CD4-positive, alpha-beta T cell (primary cell): ENCODE data around the gene ITGAX. TPM values are rescaled to one million over a fixed set of nuclear protein-coding genes. Genes with fewer than 3 reads are reported as not detected.

Experiments used
- ATAC-seq: fragments of 200-7000 bp; cut with Tn5 transposase; one replicate; pipeline ENCODE4 v1.10.0; 2022; ENCODE audit warnings: mild to moderate bottlenecking; ENCODE audit not compliant: poor library complexity
- CTCF ChIA-PET: fragments of 350-600 bp; sonication (Branson Sonifier 250); formaldehyde crosslinking; loops from one replicate; lab custom pipeline; 2021; ENCODE audit warnings: antibody characterized with exemption, inconsistent platforms; lab: Charles Lee
- POLR2A ChIA-PET: fragments of 350-600 bp; sonication (Branson Sonifier 250); formaldehyde crosslinking; loops from one replicate; lab custom pipeline; 2021; ENCODE audit warnings: antibody characterized with exemption, inconsistent platforms; lab: Charles Lee
- DNase-seq, 14 experiments: peaks; one replicate each; pipeline ENCODE4 v3.0.0-alpha.2; 2013 to 2020; ENCODE audit warnings: mixed read lengths in 2 of 14
- H3K27ac ChIP-seq, 2 donors: one replicate each; pipeline versions ENCODE4 v1.5.1 to v1.7.0; 2013; ENCODE audit warnings: low read length in 2 of 2, low read depth in 1 of 2, mild to moderate bottlenecking in 1 of 2
- H3K27me3 ChIP-seq, 2 experiments: 1 replicate in 1 of 2; 2 replicates in 1 of 2; pipeline versions ENCODE4 v1.6.1 to v1.7.0; 2013; ENCODE audit warnings: low read length in 2 of 2, control low read depth in 1 of 2, mild to moderate bottlenecking in 1 of 2, moderate library complexity in 1 of 2; ENCODE audit not compliant: insufficient read depth in 2 of 2, control insufficient read depth in 1 of 2
- H3K36me3 ChIP-seq: one replicate; pipeline ENCODE4 v1.6.1; 2013; ENCODE audit warnings: low read length, control low read depth; ENCODE audit not compliant: insufficient read depth
- H3K4me1 ChIP-seq: one replicate; pipeline ENCODE4 v1.6.1; 2013; ENCODE audit warnings: low read length, control low read depth; ENCODE audit not compliant: insufficient read depth
- H3K4me3 ChIP-seq: one replicate; pipeline ENCODE4 v1.5.1; 2013; ENCODE audit warnings: mild to moderate bottlenecking, low read length, moderate library complexity
- H3K9me3 ChIP-seq, 2 experiments: 1 replicate in 1 of 2; 2 replicates in 1 of 2; pipeline versions ENCODE4 v1.6.1 to v1.7.0; 2013; ENCODE audit warnings: low read length in 2 of 2, mild to moderate bottlenecking in 2 of 2, control low read depth in 1 of 2, moderate library complexity in 1 of 2; ENCODE audit not compliant: control insufficient read depth in 1 of 2, insufficient read depth in 1 of 2
- H3K27ac Mint-ChIP-seq: one replicate; pipeline ENCODE4 v1.8.0; 2020; ENCODE audit warnings: mixed read lengths
- H3K27me3 Mint-ChIP-seq: one replicate; pipeline ENCODE4 v1.8.0; 2021; ENCODE audit warnings: mixed read lengths
- H3K36me3 Mint-ChIP-seq: one replicate; pipeline ENCODE4 v1.8.0; 2021; ENCODE audit warnings: low read depth, mixed read lengths
- H3K4me1 Mint-ChIP-seq: one replicate; pipeline ENCODE4 v1.8.0; 2021; ENCODE audit warnings: low read depth, mixed read lengths
- H3K4me3 Mint-ChIP-seq: one replicate; pipeline ENCODE4 v1.8.0; 2020; ENCODE audit warnings: mild to moderate bottlenecking, mixed read lengths
- H3K9me3 Mint-ChIP-seq: one replicate; pipeline ENCODE4 v1.8.0; 2020; ENCODE audit warnings: mixed read lengths
- intact Hi-C, 2 experiments: fragments of 100-400 bp; cut with DNase I in 1 of 2; cut with micrococcal nuclease in 1 of 2; formaldehyde crosslinking; loops; one replicate each; pipeline versions ENCODE4 v1.15.1 to v1.9.0; 2023 to 2025; cut with DNase I, micrococcal nuclease
- total RNA-seq, 174 experiments: library from RNA in 2 of 174; stranded (reverse) in 2 of 174; gene quantifications; one replicate each; pipeline ENCODE4 v1.2.3 and lab custom pipeline; 2021 to 2026
- TF ChIP-seq, protein P1 (sequence below): fragments of 200-600 bp; IDR thresholded peaks from one replicate; pipeline ENCODE4 v1.8.0; 2022; ENCODE audit warnings: antibody characterized with exemption, mild to moderate bottlenecking

ITGAX gene
- total RNA-seq, 2 experiments from 2014 or later = 5.5 to 6.0 TPM

DNA sequence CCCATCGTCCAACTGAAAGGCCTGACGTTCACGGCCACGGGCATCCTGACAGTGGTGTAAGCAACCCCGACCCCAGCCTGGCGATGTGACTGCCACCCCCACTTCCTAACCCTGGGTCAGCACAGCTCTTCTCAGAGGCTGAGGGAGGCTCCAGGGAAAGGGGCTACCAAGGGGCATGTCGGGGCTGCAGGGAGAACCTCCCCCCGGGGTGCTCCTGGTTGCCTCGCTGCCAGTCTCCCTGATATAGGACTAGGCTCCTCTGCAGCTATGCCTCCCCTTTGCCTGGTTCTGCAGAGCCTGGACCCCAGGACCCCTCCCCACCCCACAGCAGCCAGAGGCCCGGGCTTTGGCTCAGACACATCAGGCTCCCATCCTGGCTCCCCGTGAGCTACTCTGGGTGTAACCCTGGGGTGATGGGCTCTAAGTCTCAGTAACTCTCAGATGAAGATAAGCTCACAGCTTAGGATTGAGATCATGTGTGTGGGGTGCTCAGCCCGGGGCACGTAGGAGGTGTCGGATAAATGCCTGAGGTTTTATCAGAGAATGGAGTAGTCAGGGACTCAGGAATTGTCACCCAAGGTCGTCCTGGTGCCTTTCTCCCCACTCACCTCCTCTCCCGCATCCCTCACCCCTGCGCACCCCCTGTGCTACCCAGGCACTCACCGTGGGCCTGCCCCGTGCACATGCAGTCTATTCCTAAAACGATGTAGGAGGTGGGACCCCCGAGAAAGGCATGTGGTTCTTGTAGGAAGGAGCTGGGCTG, 48.8 kb downstream of the ITGAX start:
- CTCF ChIA-PET = no interaction called here
- H3K4me1 ChIP-seq = peaks cover 11% of the 10 kb centered on the region
- no peak overlapping the region for H3K4me3 ChIP-seq
- H3K27me3 Mint-ChIP-seq = no peaks in the 10 kb centered on the region
- DNase-seq = no peak
- no peak overlapping the region for H3K27ac ChIP-seq
- intact Hi-C loops = loop anchor here in 1 of 2 experiments (10.0 kb wide), 1 partner anchor 159 kb away; no protein-coding TSS in a partner anchor
- H3K9me3 Mint-ChIP-seq = peaks cover 2% of the 10 kb centered on the region
- ATAC-seq = no peak
- TF ChIP-seq, protein P1, sequence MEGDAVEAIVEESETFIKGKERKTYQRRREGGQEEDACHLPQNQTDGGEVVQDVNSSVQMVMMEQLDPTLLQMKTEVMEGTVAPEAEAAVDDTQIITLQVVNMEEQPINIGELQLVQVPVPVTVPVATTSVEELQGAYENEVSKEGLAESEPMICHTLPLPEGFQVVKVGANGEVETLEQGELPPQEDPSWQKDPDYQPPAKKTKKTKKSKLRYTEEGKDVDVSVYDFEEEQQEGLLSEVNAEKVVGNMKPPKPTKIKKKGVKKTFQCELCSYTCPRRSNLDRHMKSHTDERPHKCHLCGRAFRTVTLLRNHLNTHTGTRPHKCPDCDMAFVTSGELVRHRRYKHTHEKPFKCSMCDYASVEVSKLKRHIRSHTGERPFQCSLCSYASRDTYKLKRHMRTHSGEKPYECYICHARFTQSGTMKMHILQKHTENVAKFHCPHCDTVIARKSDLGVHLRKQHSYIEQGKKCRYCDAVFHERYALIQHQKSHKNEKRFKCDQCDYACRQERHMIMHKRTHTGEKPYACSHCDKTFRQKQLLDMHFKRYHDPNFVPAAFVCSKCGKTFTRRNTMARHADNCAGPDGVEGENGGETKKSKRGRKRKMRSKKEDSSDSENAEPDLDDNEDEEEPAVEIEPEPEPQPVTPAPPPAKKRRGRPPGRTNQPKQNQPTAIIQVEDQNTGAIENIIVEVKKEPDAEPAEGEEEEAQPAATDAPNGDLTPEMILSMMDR = no peak
- no peaks in the 10 kb centered on the region for H3K36me3 ChIP-seq
- H3K36me3 Mint-ChIP-seq = no peaks in the 10 kb centered on the region
- H3K27ac Mint-ChIP-seq = no peak overlapping the region
- POLR2A ChIA-PET = no interaction called here
- no peaks in the 10 kb centered on the region for H3K4me1 Mint-ChIP-seq
- no peak overlapping the region for H3K4me3 Mint-ChIP-seq
- peaks cover 0 to 14% of the 10 kb centered on the region in 2 experiments for H3K9me3 ChIP-seq
- H3K27me3 ChIP-seq = no peaks in the 10 kb centered on the region

DNA sequence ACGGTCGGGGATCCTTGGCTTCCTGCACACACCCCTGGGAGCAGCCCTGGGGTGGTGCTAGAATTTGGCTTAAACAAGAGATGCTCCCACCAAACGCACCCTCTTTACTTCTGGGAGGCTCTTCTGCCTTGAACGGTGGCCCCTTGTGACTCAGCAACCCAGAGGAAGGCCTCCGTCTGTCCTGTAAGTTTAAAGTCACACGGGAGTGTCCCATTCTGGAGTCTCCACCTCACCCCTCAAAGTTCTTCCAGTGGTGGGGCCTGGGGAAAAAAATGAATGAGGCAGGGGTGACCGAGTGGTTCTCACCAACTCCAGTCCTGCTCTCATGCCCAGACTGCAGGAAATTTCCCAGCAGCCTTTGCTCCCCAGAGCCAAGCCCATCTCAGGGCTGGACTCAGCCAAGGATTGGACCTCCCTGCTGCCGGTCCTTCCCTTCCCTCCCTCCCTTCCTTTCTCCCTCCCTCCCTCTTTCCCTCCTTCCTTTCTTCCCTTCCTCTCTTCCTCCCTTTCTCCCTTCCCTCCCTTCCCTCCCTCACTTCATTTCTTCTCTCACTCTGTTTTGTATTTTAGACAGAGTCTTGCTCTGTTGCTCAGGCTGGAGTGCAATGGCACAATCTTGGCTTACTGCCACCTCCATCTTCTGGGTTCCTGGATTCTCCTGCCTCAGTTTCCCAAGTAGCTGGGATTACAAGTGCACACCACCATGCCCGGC, 49.5 kb downstream of the ITGAX start:
- peaks cover 10% of the 10 kb centered on the region for H3K4me1 ChIP-seq
- Mint-ChIP-seq H3K9me3 (peaks cover 2% of the 10 kb centered on the region), H3K27ac (no peak overlapping the region), H3K36me3 (no peaks in the 10 kb centered on the region), H3K27me3 (no peaks in the 10 kb centered on the region), H3K4me3 (no peak overlapping the region), H3K4me1 (no peaks in the 10 kb centered on the region)
- ChIA-PET CTCF (no interaction called here), POLR2A (no interaction called here)
- peaks cover 0 to 9% of the 10 kb centered on the region in 2 experiments for H3K9me3 ChIP-seq
- ATAC-seq (no peak), DNase-seq (no peak)
- TF ChIP-seq, protein P1 = no peak
- no peaks in the 10 kb centered on the region for H3K27me3 ChIP-seq
- no peak overlapping the region for H3K27ac ChIP-seq
- H3K4me3 ChIP-seq = no peak overlapping the region
- intact Hi-C loops = loop anchor here in 1 of 2 experiments (10.0 kb wide), 1 partner anchor 160 kb away; no protein-coding TSS in a partner anchor
- H3K36me3 ChIP-seq = no peaks in the 10 kb centered on the region

DNA sequence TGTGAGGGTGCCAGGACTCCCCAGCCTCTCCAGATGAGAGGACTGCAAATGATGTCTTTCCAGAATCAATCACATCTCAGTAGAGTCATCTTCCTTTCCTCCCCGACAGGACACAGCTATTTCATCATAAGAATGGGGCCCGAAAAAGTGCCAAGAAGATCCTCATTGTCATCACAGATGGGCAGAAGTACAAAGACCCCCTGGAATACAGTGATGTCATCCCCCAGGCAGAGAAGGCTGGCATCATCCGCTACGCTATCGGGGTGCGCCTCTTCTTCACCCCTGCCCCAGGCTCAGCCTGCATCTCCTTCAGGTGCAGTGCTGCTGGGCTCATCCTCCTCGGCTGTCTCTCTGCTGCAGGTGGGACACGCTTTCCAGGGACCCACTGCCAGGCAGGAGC, 52.4 kb downstream of the ITGAX start:
- intact Hi-C loops = loop anchor here in 1 of 2 experiments (10.0 kb wide), 1 partner anchor 163 kb away; no protein-coding TSS in a partner anchor
- Mint-ChIP-seq H3K27ac (no peak overlapping the region), H3K27me3 (no peaks in the 10 kb centered on the region), H3K4me1 (no peaks in the 10 kb centered on the region), H3K4me3 (no peak overlapping the region), H3K9me3 (no peaks in the 10 kb centered on the region), H3K36me3 (no peaks in the 10 kb centered on the region)
- ChIA-PET POLR2A (no interaction called here), CTCF (no interaction called here)
- Histone ChIP-seq H3K4me3 (no peak overlapping the region), H3K36me3 (no peaks in the 10 kb centered on the region), H3K27me3 (no peaks in the 10 kb centered on the region), H3K27ac (no peak overlapping the region), H3K4me1 (no peaks in the 10 kb centered on the region), H3K9me3 (no peaks in the 10 kb centered on the region)
- DNase-seq (no peak), ATAC-seq (no peak)
- TF ChIP-seq, protein P1 = no peak
